NCI-H2029 (cell line): ENCODE measurements around the gene B4GALNT1.
"Not testable (repeated sequence)": the region's sequence is repeated elsewhere in the genome, so short reads cannot be mapped to it uniquely, and the experiment has no call there.

Experiments
- DNase-seq: peaks from one replicate; lab custom pipeline; 2025; lab: John Stamatoyannopoulos, UW

Gene B4GALNT1

DNA sequence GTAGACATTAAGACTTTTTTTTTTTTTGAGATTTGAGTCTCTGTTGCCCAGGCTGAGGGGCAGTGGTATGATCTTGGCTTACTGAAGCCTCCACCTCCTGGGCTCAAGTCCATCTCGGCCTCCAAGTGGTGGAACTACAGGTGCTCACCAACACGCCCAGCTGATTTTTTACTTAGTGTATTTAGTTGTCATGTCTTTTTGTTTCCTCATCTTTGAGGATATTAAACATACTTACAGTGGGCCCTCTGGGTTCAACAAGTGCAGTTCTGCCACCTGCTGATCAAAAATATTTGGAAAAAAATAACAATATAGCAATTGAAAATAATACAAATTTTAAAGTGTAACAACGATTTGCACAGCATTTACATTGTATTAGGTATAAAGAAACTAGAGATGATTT is 4.4 kb upstream of the B4GALNT1 start:
- no peak for DNase-seq

DNA sequence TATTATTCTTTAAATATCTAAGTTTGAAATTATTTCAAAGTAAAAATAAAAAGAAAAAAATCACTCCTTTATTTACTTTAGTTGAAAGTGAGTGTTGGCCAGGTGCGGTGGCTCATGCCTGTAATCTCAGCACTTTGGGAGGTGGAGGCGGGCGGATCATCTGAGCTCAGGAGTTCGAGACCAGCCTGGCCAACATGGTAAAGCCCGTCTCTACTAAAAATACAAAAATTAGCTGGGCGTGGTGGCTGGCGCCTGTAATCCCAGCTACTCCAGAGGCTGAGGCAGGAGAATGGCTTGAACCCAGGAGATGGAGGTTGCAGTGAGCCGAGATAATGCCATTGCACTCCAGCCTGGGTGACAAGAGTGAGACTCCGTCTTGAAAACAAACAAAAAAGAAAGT is 3.7 kb upstream of the B4GALNT1 start:
- not testable (repeated sequence) for DNase-seq

DNA sequence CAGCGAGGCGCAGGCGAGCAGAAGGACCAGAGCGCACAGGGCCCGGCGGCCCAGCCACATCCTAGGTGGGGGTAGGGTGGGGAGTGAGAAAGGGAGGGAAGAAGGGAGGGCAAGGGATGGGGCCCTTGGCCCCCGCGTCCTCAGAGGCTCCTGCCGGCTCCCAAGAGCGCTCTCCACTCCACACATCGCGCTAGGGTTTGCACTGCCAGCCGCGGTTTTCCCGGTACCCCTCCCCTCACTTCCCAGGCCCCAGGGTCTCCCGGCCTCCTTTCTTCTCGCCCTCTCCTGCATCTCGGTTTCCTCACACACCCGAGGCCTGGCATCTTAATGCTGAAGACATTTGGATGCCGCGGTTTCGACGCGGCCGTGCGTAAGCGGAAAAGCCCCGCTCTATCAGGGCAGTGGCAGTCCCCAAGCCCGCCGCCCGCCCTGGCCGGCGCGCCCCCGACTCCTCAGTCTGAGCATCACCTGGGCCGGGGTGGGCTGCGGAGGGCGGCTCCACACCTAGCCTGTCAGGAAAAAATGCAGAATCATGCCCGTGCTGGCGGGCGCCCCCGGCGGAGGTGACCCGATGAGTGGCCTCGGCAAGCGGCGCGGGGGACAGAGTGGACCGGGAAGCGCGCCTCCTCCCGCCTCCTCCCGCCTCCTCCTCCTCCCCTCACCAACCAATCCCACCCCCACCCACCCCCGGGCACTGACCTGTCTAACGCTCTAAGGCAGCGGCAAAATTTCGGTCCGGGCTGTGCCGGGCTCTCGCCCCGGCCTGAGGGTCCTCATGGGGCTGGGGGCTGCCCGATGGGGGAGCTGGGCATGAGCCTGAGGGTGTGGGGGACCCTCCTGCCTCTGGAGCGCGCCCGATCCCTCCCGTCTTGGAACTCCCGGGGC is 686 bp downstream of the B4GALNT1 start:
- no peak for DNase-seq

DNA sequence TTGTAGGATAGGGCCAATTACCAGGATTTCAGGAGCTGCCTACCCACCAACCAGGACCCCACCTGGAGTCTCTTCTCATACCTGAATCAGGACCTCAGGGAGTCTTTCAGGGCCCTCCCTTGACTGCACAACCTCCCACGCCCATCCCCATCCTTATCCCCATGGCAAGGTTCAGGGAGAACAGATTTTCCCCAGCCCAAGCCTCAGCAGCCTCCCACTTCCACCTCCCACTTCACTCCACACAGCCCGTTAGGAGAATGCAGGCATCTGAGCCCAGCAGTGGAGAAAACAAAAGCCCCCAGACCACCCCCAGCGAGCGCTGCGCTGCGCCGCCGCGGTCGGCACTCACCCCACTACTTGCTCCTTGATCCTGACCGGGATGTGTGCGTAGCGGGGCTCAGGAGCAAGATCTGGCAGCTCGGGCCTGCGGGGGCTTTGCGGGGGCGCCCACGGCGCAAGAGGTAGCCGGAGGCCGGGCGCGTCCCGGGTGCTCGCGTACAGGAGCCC is 1.4 kb downstream of the B4GALNT1 start:
- no peak for DNase-seq

DNA sequence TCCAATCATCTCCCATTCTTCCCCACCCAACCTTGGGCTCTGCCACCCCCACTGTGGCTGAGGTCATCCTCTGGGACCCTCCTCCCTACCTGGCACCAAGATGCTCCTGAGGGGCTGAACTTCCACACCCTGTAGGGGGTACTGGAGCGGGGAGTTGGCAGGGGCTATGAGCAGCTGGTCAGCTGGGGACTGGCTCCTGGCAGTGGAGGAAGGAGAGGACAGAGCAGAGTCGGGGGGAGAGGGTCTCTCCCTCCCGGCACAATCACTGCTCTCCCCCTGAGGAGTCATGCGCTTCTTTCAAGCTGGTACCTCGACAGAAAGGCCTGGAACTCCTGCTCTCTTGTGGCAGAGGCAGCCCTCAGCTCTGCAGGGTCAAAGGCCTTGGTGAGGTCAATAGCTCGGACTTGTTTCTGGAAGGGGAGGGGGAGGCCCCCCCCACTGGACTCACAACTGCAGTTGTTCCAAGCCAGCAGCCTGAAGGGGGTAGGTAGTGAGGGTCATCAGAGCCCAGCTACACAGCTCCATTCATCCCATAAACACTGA is 2.0 kb downstream of the B4GALNT1 start:
- no peak for DNase-seq

DNA sequence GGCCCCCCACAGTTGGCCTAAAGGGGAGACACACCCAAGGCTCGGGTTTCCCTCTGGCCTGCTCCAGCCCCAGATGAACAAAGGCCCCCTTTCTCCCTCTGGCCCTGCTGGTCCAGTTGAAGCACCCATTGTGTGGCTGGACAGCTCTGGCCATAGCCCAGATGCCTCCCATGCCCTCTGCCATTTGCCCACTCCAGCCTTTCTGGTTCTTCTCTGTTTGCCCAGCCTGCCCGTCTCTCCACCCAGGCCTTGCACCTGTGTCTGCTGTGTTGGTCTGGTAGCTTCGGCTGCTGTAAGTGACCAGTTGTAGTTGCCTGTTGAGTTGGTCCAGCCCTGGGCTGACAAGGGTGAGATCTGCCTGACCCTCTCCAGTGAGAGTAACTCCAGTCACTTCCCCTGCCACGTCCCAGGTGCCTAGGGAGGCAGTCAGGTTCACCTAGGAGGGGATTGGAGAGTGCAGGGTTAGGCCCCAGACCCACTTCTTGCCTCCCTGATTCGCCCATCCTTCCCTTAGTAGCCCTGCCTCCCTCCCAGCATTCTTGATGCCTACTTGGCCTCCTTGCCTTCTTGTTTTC is 3.0 kb downstream of the B4GALNT1 start:
- no peak for DNase-seq

DNA sequence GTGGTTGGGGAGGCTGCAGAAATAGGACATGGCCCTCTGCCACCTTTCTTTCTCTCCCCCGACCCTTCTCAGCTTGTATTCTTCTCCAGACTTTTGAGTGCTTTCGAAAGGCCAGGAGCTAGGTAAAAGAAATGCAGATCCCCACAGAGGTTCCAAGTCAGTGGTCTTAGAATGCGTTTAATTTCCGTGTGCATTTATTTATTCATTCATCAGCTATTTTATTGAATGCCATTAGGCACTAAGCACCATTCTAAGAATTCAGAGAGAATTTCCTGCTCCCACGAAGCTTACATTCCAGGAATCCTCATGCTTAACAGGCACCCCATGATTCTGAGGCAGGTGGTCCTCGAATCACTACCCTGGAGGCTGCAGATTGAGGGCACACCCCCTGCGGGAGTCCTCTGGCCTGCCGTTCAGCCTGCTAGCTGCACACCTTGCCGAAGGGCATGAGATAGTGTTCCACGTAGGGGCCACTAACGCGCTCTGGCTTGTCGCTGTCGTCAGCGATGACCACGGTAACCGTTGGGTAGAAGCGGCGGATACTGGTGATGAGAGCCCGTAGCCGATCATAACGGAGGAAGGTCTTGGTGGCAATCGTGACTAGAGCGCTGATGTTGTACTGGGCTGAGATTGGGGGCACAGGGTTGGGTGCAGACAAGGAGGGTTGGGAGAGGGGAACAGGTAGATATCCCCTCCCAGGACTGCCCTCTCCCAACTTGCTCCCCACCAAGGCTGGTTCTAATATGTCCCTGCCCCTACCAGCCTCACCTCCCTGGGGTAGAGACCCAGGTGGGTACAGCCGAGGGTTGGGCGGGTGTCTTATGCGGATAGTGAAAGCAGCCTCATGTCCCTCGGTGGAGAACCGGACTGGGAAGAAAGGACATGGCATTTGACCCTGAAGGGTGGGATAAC is 4.5 kb downstream of the B4GALNT1 start:
- no peak for DNase-seq

DNA sequence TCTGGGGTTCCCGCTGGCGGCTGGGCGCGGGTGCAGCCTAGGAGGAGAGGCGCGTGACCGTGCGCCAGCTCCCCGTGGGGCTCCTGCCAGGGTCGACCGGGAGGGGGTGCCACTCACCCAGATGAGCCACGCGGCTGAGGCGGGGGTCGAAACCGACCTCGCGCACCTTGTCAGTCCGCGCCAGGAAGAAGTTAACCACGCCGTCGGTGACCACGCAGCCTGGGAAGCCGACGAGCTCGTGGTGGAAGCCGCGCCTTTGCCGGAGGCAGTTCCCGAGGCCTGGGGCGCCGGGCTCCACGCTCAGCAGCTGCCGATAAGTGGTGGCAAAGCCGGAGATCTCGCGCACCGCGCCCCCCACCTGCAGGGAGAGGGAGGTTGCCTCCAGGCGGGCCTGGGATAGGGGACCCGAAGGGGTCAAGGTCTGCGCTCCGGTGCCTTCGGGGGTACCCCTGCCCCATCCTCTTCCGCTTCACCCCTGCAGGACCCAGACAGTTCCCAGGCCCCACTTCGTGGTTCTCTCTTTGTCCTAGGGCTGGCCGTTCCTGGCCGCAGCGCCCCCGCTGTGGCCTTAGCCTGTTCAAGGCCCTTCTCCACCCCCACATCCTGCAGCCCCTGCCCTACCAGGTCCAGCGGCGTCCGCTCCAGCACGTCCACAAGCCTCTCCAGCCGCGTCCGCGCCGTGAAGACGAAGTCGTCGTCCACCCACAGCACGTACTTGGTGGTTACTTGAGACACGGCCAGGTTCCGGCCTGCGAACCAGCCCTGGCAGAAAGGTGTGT is 5.3 kb downstream of the B4GALNT1 start:
- DNase-seq = no peak

DNA sequence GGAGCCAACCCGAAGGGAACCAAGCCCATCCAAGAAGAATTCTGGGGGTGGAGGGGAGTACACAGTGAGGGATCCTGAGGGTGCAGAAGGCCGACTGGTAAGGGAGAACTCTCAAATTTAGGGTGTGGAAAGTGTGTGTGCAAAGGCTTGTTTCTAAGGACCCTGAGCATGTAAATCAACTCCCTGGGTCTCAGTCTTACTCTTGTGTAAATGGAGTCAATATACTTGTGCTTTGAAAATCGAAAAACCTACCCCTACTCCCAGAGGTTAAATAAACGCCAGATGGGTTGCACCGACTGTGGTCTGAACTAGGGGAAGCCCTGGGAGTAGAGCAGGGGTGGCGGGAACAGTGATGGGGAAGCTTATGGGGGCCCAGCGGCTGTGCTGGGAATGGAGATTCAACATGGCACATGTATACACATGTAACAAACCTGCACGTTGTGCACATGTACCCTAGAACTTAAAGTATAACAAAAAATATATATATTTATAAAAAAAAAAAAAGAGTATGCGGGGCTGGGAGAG is 6.0 kb downstream of the B4GALNT1 start:
- no peak for DNase-seq

DNA sequence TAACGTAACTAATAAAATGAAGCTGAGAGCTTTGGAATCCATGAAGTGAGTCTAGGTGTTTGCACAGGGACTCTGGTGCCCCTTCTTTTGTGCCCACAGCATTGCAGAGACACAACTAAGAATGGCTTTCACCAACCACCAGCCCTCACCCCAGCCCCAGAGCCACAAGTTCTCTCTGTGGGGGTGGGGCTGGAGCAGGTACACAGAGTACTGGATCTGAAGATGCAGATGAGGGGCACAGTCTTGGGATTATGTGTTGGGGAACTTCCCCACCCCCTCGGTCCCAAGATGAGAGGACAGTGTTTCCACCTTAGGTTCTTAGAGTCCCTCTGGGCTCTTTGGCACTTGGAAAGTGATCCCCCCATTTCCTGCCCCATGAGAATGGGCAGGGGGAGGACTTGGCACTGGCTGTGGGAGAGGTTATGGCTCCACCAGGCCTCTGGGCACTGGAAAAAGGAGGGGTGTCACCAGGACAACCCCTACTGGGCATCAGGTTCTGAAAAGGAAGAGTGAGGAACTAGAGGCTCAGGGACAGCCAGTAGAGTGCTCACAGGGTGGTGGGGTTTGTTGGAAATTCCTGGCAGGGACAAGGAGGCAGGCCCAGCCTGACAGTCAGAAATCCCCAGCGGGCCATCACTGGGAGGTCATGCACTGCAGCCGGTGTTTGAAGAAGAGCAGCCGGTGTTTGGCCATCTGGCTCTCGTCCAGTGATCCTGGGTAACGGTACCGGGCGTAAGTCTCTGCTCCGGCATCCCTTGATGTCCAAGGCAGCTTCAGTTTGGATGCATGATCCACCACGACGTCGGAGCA is 6.7 kb downstream of the B4GALNT1 start:
- no peak for DNase-seq

DNA sequence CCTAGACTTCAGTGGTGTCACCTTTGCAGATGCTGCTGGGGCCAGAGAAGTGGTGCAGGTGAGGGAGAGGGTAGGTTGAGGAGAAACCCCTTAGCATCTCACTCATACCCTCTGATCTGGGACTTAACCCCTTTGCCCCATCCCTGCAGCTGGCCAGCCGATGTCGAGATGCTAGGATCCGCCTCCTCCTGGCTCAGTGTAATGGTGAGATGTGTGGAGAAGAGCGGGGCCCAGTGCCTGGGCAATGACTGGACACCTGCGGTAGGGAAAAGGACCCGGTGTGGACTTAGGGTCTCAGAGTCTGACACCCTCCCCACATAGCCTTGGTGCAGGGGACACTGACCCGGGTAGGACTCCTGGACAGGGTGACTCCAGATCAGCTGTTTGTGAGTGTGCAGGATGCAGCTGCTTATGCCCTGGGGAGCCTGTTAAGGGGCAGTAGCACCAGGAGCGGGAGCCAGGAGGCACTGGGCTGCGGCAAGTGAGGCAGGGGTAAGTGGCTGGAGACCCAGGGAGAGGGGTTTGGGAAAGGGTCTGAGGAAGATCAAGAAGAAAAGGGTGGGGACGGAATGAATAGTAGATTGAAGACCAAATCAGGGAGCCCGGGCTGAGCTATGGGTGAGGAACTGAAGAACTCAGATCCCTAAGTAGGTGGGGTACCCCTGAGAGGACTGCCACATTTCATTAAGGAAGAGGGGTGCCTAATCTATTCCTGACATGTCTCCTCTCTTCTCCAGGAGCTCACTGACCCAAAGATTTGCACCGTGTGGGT is 7.6 kb downstream of the B4GALNT1 start:
- DNase-seq = no peak

DNA sequence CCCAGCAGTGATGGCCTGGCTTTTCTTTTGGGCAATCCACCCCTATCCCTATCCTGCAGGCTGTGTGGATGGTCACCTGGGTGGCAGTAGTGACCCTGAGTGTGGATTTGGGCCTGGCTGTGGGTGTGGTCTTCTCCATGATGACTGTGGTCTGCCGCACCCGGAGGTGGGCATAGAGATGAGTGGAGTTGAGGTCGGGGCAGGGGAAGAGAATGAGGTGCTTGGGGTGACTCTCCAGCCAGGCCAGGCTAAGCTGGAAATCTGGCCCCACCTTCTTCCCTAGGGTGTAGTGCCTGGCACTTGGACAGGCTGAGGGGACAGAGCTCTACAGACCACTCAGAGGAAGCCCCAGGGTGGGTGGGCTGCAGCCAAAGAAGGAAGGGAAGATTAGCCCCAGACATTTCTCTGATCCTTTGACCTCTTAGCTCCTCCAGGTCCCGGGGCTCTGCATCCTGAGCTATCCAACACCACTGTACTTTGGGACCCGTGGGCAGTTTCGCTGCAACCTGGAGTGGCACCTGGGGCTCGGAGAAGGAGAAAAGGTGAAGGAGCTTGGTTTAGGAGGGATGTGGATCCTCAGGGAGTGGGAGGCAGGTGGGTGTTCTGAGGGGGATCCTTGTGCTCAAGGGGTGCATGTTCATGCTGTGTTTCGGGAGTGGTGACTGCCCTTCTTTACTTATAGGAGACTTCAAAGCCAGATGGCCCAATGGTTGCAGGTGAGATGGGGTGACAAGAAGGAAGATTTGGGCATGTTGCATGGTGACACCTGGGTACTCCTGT is 8.4 kb downstream of the B4GALNT1 start:
- no peak for DNase-seq

DNA sequence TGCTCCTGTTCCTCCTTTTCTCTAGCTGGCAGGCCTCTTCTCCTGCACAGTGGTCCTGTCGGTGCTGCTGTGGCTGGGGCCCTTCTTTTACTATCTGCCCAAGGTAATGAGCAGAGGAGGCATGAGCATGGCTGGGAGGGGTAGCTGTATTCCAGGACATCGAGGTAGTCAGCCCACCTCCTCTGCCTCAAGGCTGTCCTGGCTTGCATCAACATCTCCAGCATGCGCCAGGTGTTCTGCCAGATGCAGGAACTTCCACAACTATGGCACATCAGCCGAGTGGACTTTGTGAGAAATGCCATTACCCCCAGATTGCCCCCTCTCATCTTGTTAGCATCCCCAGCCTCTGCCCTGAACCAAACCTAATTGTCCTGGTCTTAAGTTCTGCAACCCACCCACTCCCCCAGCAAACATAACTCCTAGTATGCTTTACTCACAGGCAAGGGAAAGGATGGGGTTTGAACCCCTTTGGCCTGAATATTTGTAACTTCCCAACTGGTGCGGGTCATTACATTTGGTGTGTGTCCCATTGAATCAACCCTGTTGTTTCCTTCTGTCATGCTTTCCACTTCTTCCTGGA is 9.1 kb downstream of the B4GALNT1 start:
- DNase-seq = no peak

DNA sequence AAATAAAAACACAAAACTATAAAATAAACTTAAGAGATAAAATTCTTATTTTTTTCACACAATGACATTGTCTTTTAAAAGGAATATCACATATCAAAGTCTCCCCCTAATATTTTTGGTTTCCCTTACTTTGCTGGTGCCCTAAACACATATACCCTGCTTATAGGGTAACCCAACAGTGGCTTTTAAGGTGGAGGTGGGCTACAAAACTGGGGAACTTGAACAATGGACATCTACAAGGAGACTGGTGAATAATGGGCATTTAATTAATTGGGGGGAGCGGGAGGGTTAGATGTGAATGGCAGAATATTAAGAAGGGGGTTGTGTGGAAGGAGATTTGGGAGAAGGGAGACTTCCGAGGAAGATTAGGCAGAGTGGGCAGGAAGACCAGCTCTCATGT is 9.6 kb downstream of the B4GALNT1 start:
- no peak for DNase-seq

DNA sequence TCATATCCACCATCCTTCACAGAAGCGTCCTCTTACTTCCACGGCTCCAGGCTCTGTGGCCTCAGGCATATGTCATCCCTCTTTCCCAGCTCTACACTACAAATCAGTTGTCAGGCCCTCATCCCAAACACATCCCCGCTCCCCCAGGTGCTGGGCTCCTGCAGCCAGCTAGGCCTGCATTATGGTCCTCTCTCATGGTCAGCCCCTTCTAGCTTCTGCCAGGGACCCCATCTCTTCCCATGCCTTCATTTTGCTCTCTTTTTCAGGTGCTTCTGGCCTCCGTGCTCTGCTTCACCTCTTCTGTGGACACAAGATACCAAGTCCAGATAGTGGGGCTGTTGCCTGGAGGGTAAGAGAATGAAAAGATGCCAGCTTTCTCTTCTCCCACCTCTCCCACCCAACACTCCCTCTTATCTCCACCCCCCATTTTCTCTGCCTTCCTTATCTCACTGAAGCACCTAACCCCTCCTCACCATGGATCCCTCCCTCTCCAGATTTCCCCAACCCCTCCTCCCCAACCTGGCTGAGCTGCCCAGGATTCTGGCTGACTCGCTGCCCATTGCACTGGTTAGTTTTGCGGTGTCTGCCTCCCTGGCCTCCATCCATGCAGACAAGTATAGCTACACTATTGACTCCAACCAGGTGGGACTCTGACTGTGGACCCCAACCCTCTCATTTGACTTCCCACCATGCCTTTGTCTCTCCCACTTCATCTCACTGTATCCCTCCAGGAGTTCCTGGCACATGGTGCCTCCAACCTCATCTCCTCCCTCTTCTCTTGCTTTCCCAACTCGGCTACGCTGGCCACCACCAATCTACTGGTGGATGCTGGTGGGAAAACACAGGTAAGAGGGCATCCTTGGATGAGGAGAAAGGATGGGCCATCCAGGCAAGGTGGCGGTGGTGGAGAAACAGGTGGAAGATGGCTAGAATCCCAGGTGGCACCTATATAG is 10.4 kb downstream of the B4GALNT1 start:
- DNase-seq = no peak

DNA sequence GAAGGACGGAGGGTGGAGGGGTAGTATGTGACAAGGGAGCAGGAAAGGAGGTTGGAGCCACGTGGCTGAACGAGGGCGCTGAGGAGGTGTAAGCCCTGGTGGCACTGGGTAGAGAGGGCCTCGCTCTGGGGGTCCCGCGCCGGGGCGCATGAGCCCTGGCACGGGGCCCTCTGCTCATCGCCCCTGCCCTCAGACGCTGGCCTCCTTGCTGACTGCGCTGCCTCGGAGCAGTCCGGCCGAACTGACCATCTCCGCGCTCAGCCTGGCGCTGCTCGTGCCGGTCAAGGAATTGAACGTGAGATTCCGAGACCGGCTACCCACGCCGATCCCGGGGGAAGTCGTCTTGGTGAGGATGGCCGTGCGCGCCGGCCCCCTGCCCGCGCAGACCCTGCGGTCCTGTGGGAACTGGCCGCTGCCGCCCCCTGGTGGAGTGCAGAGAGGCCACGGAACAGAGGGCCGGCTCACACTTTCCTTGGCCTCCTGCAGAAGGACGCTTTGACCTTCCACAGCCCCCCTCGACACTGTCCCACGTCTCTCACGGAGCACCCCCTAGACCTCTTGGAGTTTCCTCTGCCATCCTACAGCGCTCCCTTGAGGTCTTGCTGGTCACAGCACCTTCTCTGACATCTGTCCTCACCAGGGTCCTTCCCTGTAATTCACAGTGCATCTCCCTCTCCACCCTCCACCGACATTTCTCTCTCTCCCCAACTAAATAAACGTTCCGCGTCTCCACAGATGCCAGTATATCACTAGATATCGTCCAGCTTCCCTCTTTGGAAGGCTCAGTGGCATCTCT is 11.3 kb downstream of the B4GALNT1 start:
- no peak for DNase-seq
